NB4 (cell line): ENCODE data around the gene ASPRV1.

Source experiments
- MYC ChIP-seq: IDR thresholded peaks from 2 replicates; pipeline ENCODE4 v1.6.1; 2011; ENCODE audit warnings: low read depth, low read length
- POLR2A ChIP-seq: IDR thresholded peaks from 2 replicates; pipeline ENCODE4 v1.6.1; 2011; ENCODE audit warnings: mild to moderate bottlenecking; ENCODE audit not compliant: insufficient read length; ENCODE audit errors: extremely low read depth
- TF ChIP-seq, protein P1 (sequence below): IDR thresholded peaks from one replicate; pipeline ENCODE4 v1.5.1; 2012; ENCODE audit warnings: low read depth, low read length

DNA sequence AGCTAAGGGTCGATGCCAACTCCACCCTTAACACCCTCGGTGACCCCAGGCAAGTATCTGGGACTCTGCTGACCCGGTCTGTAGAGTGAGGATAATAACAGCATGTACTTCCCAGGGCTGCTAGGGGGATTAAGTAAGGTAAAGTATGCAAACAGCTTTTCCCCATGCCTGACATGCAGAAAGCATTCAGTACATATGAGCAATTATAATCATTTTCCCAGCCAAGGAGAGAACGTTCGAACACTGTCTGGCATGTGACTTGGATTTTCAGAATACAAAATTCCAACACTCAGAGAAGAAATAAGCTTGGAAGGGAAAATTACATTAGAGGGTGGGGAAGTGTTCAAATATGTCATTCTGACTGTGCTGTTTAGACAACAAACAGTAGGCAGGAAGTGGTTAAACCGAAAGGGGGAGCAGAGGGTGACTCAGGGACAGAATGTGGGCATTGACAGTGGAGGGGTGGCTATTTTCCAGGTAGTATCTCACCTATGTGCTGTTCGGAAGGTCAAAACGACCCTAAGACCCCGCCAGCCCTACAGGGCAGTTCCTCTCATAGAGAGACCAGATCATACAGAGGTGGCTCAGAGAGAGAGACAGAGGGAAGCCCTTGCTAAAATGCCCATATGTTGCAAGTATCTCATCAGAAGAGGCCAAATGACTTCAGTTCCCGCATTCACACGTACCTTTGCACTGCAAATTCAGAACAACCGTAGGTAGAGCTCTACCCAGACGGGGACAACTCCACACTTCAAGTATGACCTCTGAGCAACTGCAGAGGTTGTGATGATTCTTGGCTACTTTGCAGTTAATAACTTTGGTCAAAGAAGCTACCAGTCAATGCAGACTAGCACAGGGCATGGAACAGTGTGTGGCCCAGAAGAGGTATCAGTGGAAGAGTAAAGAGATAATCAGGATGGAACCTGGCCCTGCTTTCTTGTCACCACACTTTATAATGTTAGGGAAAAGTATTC, 14.8 kb downstream of the ASPRV1 start:
- TF ChIP-seq, protein P1, sequence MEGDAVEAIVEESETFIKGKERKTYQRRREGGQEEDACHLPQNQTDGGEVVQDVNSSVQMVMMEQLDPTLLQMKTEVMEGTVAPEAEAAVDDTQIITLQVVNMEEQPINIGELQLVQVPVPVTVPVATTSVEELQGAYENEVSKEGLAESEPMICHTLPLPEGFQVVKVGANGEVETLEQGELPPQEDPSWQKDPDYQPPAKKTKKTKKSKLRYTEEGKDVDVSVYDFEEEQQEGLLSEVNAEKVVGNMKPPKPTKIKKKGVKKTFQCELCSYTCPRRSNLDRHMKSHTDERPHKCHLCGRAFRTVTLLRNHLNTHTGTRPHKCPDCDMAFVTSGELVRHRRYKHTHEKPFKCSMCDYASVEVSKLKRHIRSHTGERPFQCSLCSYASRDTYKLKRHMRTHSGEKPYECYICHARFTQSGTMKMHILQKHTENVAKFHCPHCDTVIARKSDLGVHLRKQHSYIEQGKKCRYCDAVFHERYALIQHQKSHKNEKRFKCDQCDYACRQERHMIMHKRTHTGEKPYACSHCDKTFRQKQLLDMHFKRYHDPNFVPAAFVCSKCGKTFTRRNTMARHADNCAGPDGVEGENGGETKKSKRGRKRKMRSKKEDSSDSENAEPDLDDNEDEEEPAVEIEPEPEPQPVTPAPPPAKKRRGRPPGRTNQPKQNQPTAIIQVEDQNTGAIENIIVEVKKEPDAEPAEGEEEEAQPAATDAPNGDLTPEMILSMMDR, result no peak
- TF ChIP-seq MYC (no peak), POLR2A (no peak)
